Mesothelial cell of epicardium (in vitro differentiated cells): Measurements from ENCODE around the gene NT5DC2. TPM values are rescaled to one million over a fixed set of nuclear protein-coding genes. Genes with fewer than 3 reads are reported as not detected.
A peak's percentile ranks its signal among the peaks of the same experiment; 100 is the strongest.
"Not testable (repeated sequence)": the region's sequence is repeated elsewhere in the genome, so short reads cannot be mapped to it uniquely, and the experiment has no call there.

Experiments
- DNase-seq, 2 experiments: peaks; one replicate each; pipeline ENCODE4 v3.0.0; 2021; ENCODE audit warnings: low spot score in 2 of 2; ENCODE audit not compliant: unreplicated experiment in 2 of 2
- H3K27ac Mint-ChIP-seq: 2 replicates; pipeline ENCODE4 v1.8.0; 2021; ENCODE audit warnings: mixed read lengths
- H3K27me3 Mint-ChIP-seq: 2 replicates; pipeline ENCODE4 v1.8.0; 2021; ENCODE audit warnings: low read depth, mixed read lengths
- H3K36me3 Mint-ChIP-seq: 2 replicates; pipeline ENCODE4 v1.8.0; 2021; ENCODE audit warnings: mixed read lengths
- H3K4me1 Mint-ChIP-seq: 2 replicates; pipeline ENCODE4 v1.8.0; 2021; ENCODE audit warnings: mixed read lengths
- H3K4me3 Mint-ChIP-seq: 2 replicates; pipeline ENCODE4 v1.8.0; 2021; ENCODE audit warnings: mild to moderate bottlenecking, moderate library complexity, mixed read lengths
- H3K9me3 Mint-ChIP-seq: 2 replicates; pipeline ENCODE4 v1.8.0; 2021; ENCODE audit warnings: mixed read lengths
- CTCF ChIP-seq: fragments of 200-600 bp; sonication (generic); IDR thresholded peaks from one replicate; pipeline ENCODE4 v1.5.0; 2021; ENCODE audit warnings: antibody characterized with exemption; ENCODE audit not compliant: unreplicated experiment
- total RNA-seq: library from RNA; stranded (reverse); gene quantifications from 3 replicates; pipeline ENCODE4 v1.2.1, GENCODE V29; 2021

Gene NT5DC2
- total RNA-seq, 1 donor from 2014 or later: 266 TPM

- DNase-seq: no peak
Observed at GRCh38 chr3:52527732-52528585, 5.7 kb downstream of the NT5DC2 start.

GRCh38 chr3:52527039-52527731, 6.5 kb downstream of the NT5DC2 start:
- DNase-seq: peak in 1 of 2 experiments; percentile 16
- no peak for TF ChIP-seq CTCF
- no peak overlapping the region for H3K4me3 Mint-ChIP-seq

More at GRCh38 chr3:52527732-52528585, 5.7 kb downstream of the NT5DC2 start:
- no peak overlapping the region for H3K27ac Mint-ChIP-seq
- no peak overlapping the region for H3K4me3 Mint-ChIP-seq
- H3K36me3 Mint-ChIP-seq: peaks cover 10% of the 10 kb centered on the region
- no peaks in the 10 kb centered on the region for H3K9me3 Mint-ChIP-seq
- H3K4me1 Mint-ChIP-seq: peaks cover 35% of the 10 kb centered on the region
- H3K27me3 Mint-ChIP-seq: no peaks in the 10 kb centered on the region
- TF ChIP-seq CTCF: no peak

GRCh38 chr3:52526671-52527038, 7.0 kb downstream of the NT5DC2 start:
- H3K27me3 Mint-ChIP-seq, H3K9me3 Mint-ChIP-seq, H3K4me3 Mint-ChIP-seq, DNase-seq: not testable (repeated sequence)
- H3K36me3 Mint-ChIP-seq: peaks cover 10% of the 10 kb centered on the region
- peaks cover 27% of the 10 kb centered on the region for H3K4me1 Mint-ChIP-seq
- H3K27ac Mint-ChIP-seq: peak overlapping the region; percentile 77

More at GRCh38 chr3:52527039-52527731, 6.5 kb downstream of the NT5DC2 start:
- Mint-ChIP-seq H3K27ac (no peak overlapping the region), H3K4me1 (peaks cover 30% of the 10 kb centered on the region), H3K36me3 (peaks cover 10% of the 10 kb centered on the region), H3K9me3 (no peaks in the 10 kb centered on the region), H3K27me3 (no peaks in the 10 kb centered on the region)

GRCh38 chr3:52525680-52526561, 7.7 kb downstream of the NT5DC2 start:
- no peak for TF ChIP-seq CTCF
- no peak overlapping the region for H3K4me3 Mint-ChIP-seq
- peak in 1 of 2 experiments; percentile 16 for DNase-seq
- no peaks in the 10 kb centered on the region for H3K27me3 Mint-ChIP-seq
- peaks cover 10% of the 10 kb centered on the region for H3K36me3 Mint-ChIP-seq
- peak overlapping the region; percentile 77 for H3K27ac Mint-ChIP-seq
- no peaks in the 10 kb centered on the region for H3K9me3 Mint-ChIP-seq
- H3K4me1 Mint-ChIP-seq: peaks cover 27% of the 10 kb centered on the region

GRCh38 chr3:52524752-52525679, 8.6 kb downstream of the NT5DC2 start:
- H3K36me3 Mint-ChIP-seq: peaks cover 10% of the 10 kb centered on the region

More at GRCh38 chr3:52524752-52525679, 8.6 kb downstream of the NT5DC2 start:
- TF ChIP-seq CTCF: no peak
- Mint-ChIP-seq H3K27ac (peak overlapping the region; percentile 77), H3K4me1 (peaks cover 25% of the 10 kb centered on the region), H3K27me3 (no peaks in the 10 kb centered on the region), H3K9me3 (no peaks in the 10 kb centered on the region), H3K4me3 (no peak overlapping the region)
- no peak for DNase-seq
